CD4-positive, alpha-beta T cell treated with Interleukin-12 subunit alpha and Interleukin-12 subunit beta, for 1 hour (primary cell): ENCODE results near the gene ZBTB11.
"Not testable (repeated sequence)": the region's sequence is repeated elsewhere in the genome, so short reads cannot be mapped to it uniquely, and the experiment has no call there.

ENCODE experiments used
- DNase-seq: peaks from one replicate; pipeline ENCODE4 v3.0.0-alpha.2; 2020

ZBTB11 gene

GRCh38 chr3:101641397-101642115, 35.4 kb downstream of the ZBTB11 start:
- not testable (repeated sequence) for DNase-seq

- DNase-seq: no peak
Measured at GRCh38 chr3:101640256-101640655, 36.7 kb downstream of the ZBTB11 start.

- no peak for DNase-seq
Measured at GRCh38 chr3:101639280-101639963, 37.5 kb downstream of the ZBTB11 start.

- no peak for DNase-seq
Measured at GRCh38 chr3:101638261-101638745, 38.6 kb downstream of the ZBTB11 start.

- no peak for DNase-seq
Measured at GRCh38 chr3:101637451-101637850, 39.5 kb downstream of the ZBTB11 start.

GRCh38 chr3:101635954-101636798, 40.8 kb downstream of the ZBTB11 start:
- DNase-seq: peak; percentile 71

- DNase-seq: no peak
Measured at GRCh38 chr3:101635345-101635744, 41.6 kb downstream of the ZBTB11 start.

GRCh38 chr3:101634591-101635196, 42.2 kb downstream of the ZBTB11 start:
- DNase-seq: no peak

GRCh38 chr3:101633186-101633585, 43.7 kb downstream of the ZBTB11 start:
- no peak for DNase-seq

- no peak for DNase-seq
Measured at GRCh38 chr3:101632586-101632985, 44.3 kb downstream of the ZBTB11 start.

GRCh38 chr3:101631959-101632358, 45.0 kb downstream of the ZBTB11 start:
- not testable (repeated sequence) for DNase-seq

GRCh38 chr3:101631098-101631796, 45.7 kb downstream of the ZBTB11 start:
- no peak for DNase-seq

- DNase-seq: no peak
Measured at GRCh38 chr3:101629219-101629618, 47.7 kb downstream of the ZBTB11 start.

- no peak for DNase-seq
Measured at GRCh38 chr3:101625879-101626278, 51.1 kb downstream of the ZBTB11 start.

- DNase-seq: no peak
Measured at GRCh38 chr3:101624857-101625256, 52.1 kb downstream of the ZBTB11 start.

- no peak for DNase-seq
Measured at GRCh38 chr3:101623656-101624055, 53.3 kb downstream of the ZBTB11 start.

- DNase-seq: no peak
Measured at GRCh38 chr3:101619734-101620133, 57.2 kb downstream of the ZBTB11 start.

- DNase-seq: no peak
Measured at GRCh38 chr3:101618726-101619125, 58.2 kb downstream of the ZBTB11 start.

- no peak for DNase-seq
Measured at GRCh38 chr3:101617478-101617877, 59.5 kb downstream of the ZBTB11 start.

- DNase-seq: no peak
Measured at GRCh38 chr3:101615525-101615924, 61.4 kb downstream of the ZBTB11 start.

GRCh38 chr3:101613014-101613413, 63.9 kb downstream of the ZBTB11 start:
- not testable (repeated sequence) for DNase-seq

- DNase-seq: no peak
Measured at GRCh38 chr3:101611023-101611422, 65.9 kb downstream of the ZBTB11 start.
